ENCODE measurements around the gene CEP83.

CEP83 gene

GRCh38 chr12:94374124-94374523 lies 85.5 kb downstream of the CEP83 start:
- no peak for TF ChIP-seq ESRRG (CRISPR knock-in tag; IDR thresholded peaks at IDR 0.05)
- ATAC-seq, result no peak

- no peak for TF ChIP-seq TOX (CRISPR knock-in tag; IDR thresholded peaks at IDR 0.05; ENCODE audit: borderline replicate concordance)
- TF ChIP-seq ZFP30 (CRISPR knock-in tag; IDR thresholded peaks at IDR 0.05), result no peak
- no peak for TF ChIP-seq TCF4 (CRISPR knock-in tag; IDR thresholded peaks at IDR 0.05; ENCODE audit: borderline replicate concordance)
- TF ChIP-seq PPARA (CRISPR knock-in tag; IDR thresholded peaks at IDR 0.05; ENCODE audit: borderline replicate concordance), result no peak
- TF ChIP-seq ZNF8 (CRISPR knock-in tag; IDR thresholded peaks at IDR 0.05), result no peak
- TF ChIP-seq ARNTL (CRISPR knock-in tag; IDR thresholded peaks at IDR 0.05; ENCODE audit: borderline replicate concordance, low read depth), result no peak
- TF ChIP-seq TSHZ2 (CRISPR knock-in tag; IDR thresholded peaks at IDR 0.05), result no peak
- no peak for TF ChIP-seq PATZ1 (CRISPR knock-in tag; IDR thresholded peaks at IDR 0.05; ENCODE audit: borderline replicate concordance)
- no peak for TF ChIP-seq RARB (CRISPR knock-in tag; IDR thresholded peaks at IDR 0.05)
- TF ChIP-seq ZNF70 (CRISPR knock-in tag; IDR thresholded peaks at IDR 0.05), result no peak
- no peak for TF ChIP-seq OSR1 (CRISPR knock-in tag; IDR thresholded peaks at IDR 0.05)
- TF ChIP-seq ZFP3 (CRISPR knock-in tag; IDR thresholded peaks at IDR 0.05), result no peak
- TF ChIP-seq CSDC2 (CRISPR knock-in tag; IDR thresholded peaks at IDR 0.05), result no peak
- TF ChIP-seq POU6F1 (CRISPR knock-in tag; IDR thresholded peaks at IDR 0.05; ENCODE audit: borderline replicate concordance, low read depth), result no peak
- TF ChIP-seq CSRNP3 (CRISPR knock-in tag; IDR thresholded peaks at IDR 0.05), result no peak
- no peak for TF ChIP-seq SNAI2 (CRISPR knock-in tag; IDR thresholded peaks at IDR 0.05)
- TF ChIP-seq ZNF565 (CRISPR knock-in tag; conservative IDR thresholded peaks at IDR 0.05; ENCODE audit: low read depth), result no peak
- no peak for ATAC-seq
Observed at GRCh38 chr12:94372461-94372860, 87.2 kb downstream of the CEP83 start.

GRCh38 chr12:94362653-94363052 lies 97.0 kb downstream of the CEP83 start:
- ATAC-seq, result no peak

More at GRCh38 chr12:94362653-94363052, 97.0 kb downstream of the CEP83 start:
- no peak for TF ChIP-seq TOX (CRISPR knock-in tag; IDR thresholded peaks at IDR 0.05; ENCODE audit: borderline replicate concordance)
- no peak for TF ChIP-seq TSHZ2 (CRISPR knock-in tag; IDR thresholded peaks at IDR 0.05)
- TF ChIP-seq ZNF70 (CRISPR knock-in tag; IDR thresholded peaks at IDR 0.05), result no peak
- TF ChIP-seq OSR1 (CRISPR knock-in tag; IDR thresholded peaks at IDR 0.05), result no peak
- TF ChIP-seq GLIS3 (CRISPR knock-in tag; IDR thresholded peaks at IDR 0.05), result no peak
- TF ChIP-seq ESRRG (CRISPR knock-in tag; IDR thresholded peaks at IDR 0.05), result no peak
- no peak for TF ChIP-seq PPARA (CRISPR knock-in tag; IDR thresholded peaks at IDR 0.05; ENCODE audit: borderline replicate concordance)
- TF ChIP-seq ISL1 (CRISPR knock-in tag; IDR thresholded peaks at IDR 0.05), result no peak
- TF ChIP-seq BACH2 (CRISPR knock-in tag; IDR thresholded peaks at IDR 0.05; ENCODE audit: borderline replicate concordance), result no peak
